DMS 273 treated with DMSO at 0.1 percent for 48 hours (cell line): ENCODE measurements around the gene KIF11.
"Not testable (repeated sequence)": the region's sequence is repeated elsewhere in the genome, so short reads cannot be mapped to it uniquely, and the experiment has no call there.

Source experiments
- DNase-seq: peaks from one replicate; lab custom pipeline; 2025; lab: John Stamatoyannopoulos, UW

KIF11 gene

GRCh38 chr10:92592761-92593618 lies at the start of gene KIF11:
TSS of gene KIF11 (plus strand) at chr10:92593130. CDS start at chr10:92593376, 246 bp downstream.
- peak; percentile 84 for DNase-seq

- no peak for DNase-seq
Observed at GRCh38 chr10:92544296-92544695, 48.6 kb upstream of the KIF11 start.

GRCh38 chr10:92545556-92545955 lies 47.4 kb upstream of the KIF11 start:
- DNase-seq: no peak

- no peak for DNase-seq
Observed at GRCh38 chr10:92547676-92548075, 45.3 kb upstream of the KIF11 start.

GRCh38 chr10:92550924-92551323 lies 42.0 kb upstream of the KIF11 start:
- no peak for DNase-seq

GRCh38 chr10:92552310-92552709 lies 40.6 kb upstream of the KIF11 start:
- no peak for DNase-seq

GRCh38 chr10:92553959-92554358 lies 39.0 kb upstream of the KIF11 start:
- no peak for DNase-seq

- DNase-seq: no peak
Observed at GRCh38 chr10:92559046-92559445, 33.9 kb upstream of the KIF11 start.

GRCh38 chr10:92562424-92562823 lies 30.5 kb upstream of the KIF11 start:
- no peak for DNase-seq

- DNase-seq: no peak
Observed at GRCh38 chr10:92567952-92568600, 24.9 kb upstream of the KIF11 start.

- DNase-seq: no peak
Observed at GRCh38 chr10:92569071-92569470, 23.9 kb upstream of the KIF11 start.

GRCh38 chr10:92569663-92570062 lies 23.3 kb upstream of the KIF11 start:
- not testable (repeated sequence) for DNase-seq

GRCh38 chr10:92571649-92572048 lies 21.3 kb upstream of the KIF11 start:
- no peak for DNase-seq

GRCh38 chr10:92572362-92573090 lies 20.4 kb upstream of the KIF11 start:
- no peak for DNase-seq

GRCh38 chr10:92573091-92573797 lies 19.7 kb upstream of the KIF11 start:
- DNase-seq: no peak

- DNase-seq: peak; percentile 11
Observed at GRCh38 chr10:92573798-92574547, 19.0 kb upstream of the KIF11 start, which contains the start of gene IDE. TSS of gene IDE (minus strand) at chr10:92574093. CDS start at chr10:92574019, 74 bp downstream.

- DNase-seq: no peak
Observed at GRCh38 chr10:92574548-92575261, 18.2 kb upstream of the KIF11 start.

- no peak for DNase-seq
Observed at GRCh38 chr10:92575961-92576360, 17.0 kb upstream of the KIF11 start.

GRCh38 chr10:92582347-92582746 lies 10.6 kb upstream of the KIF11 start:
- not testable (repeated sequence) for DNase-seq
